Ishikawa (cell line): ENCODE results near the gene PLK3.

ENCODE experiments used
- CEBPB ChIP-seq: IDR thresholded peaks from 2 replicates; pipeline ENCODE4 v1.6.1; 2012
- CREB1 ChIP-seq: IDR thresholded peaks from 2 replicates; pipeline ENCODE4 v1.6.1; 2012; ENCODE audit warnings: low read depth
- EGR1 ChIP-seq: IDR thresholded peaks from 2 replicates; pipeline ENCODE4 v1.6.1; 2012
- EP300 ChIP-seq: IDR thresholded peaks from 2 replicates; pipeline ENCODE4 v1.6.1; 2012; ENCODE audit warnings: borderline replicate concordance
- FOXM1 ChIP-seq: IDR thresholded peaks from 2 replicates; pipeline ENCODE4 v1.6.1; 2012; ENCODE audit warnings: low read depth, borderline replicate concordance
- MAX ChIP-seq: IDR thresholded peaks from 2 replicates; pipeline ENCODE4 v1.6.1; 2012
- NFIC ChIP-seq: IDR thresholded peaks from 2 replicates; pipeline ENCODE4 v1.6.1; 2012
- RAD21 ChIP-seq: IDR thresholded peaks from 2 replicates; pipeline ENCODE4 v1.6.1; 2012; ENCODE audit warnings: low read depth
- REST ChIP-seq: IDR thresholded peaks from 2 replicates; pipeline ENCODE4 v1.6.1; 2012; ENCODE audit warnings: low read depth, mild to moderate bottlenecking
- TAF1 ChIP-seq: IDR thresholded peaks from 2 replicates; pipeline ENCODE4 v1.6.1; 2012; ENCODE audit warnings: low read depth, mild to moderate bottlenecking
- TCF12 ChIP-seq: IDR thresholded peaks from 2 replicates; pipeline ENCODE4 v1.6.1; 2012; ENCODE audit warnings: low read depth
- TEAD4 ChIP-seq: IDR thresholded peaks from 2 replicates; pipeline ENCODE4 v1.6.1; 2012
- USF1 ChIP-seq: IDR thresholded peaks from 2 replicates; pipeline ENCODE4 v1.6.1; 2012
- YY1 ChIP-seq: IDR thresholded peaks from 2 replicates; pipeline ENCODE4 v1.6.1; 2012; ENCODE audit warnings: low read depth
- ZBTB7A ChIP-seq: IDR thresholded peaks from 2 replicates; pipeline ENCODE4 v1.6.1; 2012; ENCODE audit warnings: low read depth

Gene PLK3

GRCh38 chr1:44803062-44803311, 2.8 kb downstream of the PLK3 start:
- TF ChIP-seq MAX (no peak), FOXM1 (no peak)

GRCh38 chr1:44803312-44804095, 3.3 kb downstream of the PLK3 start:
- TF ChIP-seq ZBTB7A (no peak), TCF12 (no peak), USF1 (no peak), YY1 (no peak), EGR1 (no peak), NFIC (no peak), FOXM1 (no peak), EP300 (no peak), TEAD4 (no peak), TAF1 (no peak), RAD21 (no peak), CREB1 (no peak)

- TF ChIP-seq ZBTB7A, result no peak
- TF ChIP-seq NFIC, result no peak
- TF ChIP-seq MAX, result no peak
- no peak for TF ChIP-seq TEAD4
- no peak for TF ChIP-seq TAF1
- TF ChIP-seq RAD21, result no peak
- TF ChIP-seq EP300, result no peak
- TF ChIP-seq FOXM1, result no peak
- TF ChIP-seq CEBPB, result no peak
- TF ChIP-seq REST, result no peak
Measured at GRCh38 chr1:44805311-44806024, 5.3 kb downstream of the PLK3 start.

GRCh38 chr1:44806025-44806703, 6.0 kb downstream of the PLK3 start:
- TF ChIP-seq TAF1 (no peak), TCF12 (no peak), NFIC (no peak), RAD21 (no peak), EP300 (no peak), REST (no peak), TEAD4 (no peak), USF1 (no peak), ZBTB7A (no peak), YY1 (no peak), EGR1 (no peak)

GRCh38 chr1:44806704-44807363, 6.7 kb downstream of the PLK3 start, which contains the start of gene DYNLT4:
Gene DYNLT4 (minus strand): TSS chr1:44807351. CDS start chr1:44806668, 683 bp downstream.
- TF ChIP-seq YY1, result 0 out of 2 replicates have a peak, but pooled peaks have one; percentile 19
- TF ChIP-seq CEBPB, result no peak
